GM12878 (cell line): Measurements from ENCODE around the gene RNF220. TPM values are rescaled to one million over a fixed set of nuclear protein-coding genes. Genes with fewer than 3 reads are reported as not detected.

Source experiments
- ATAC-seq: fragments of 200-7000 bp; cut with Tn5 transposase; 3 replicates; pipeline ENCODE4 v1.9.1; 2020; ENCODE audit warnings: mild to moderate bottlenecking, moderate library complexity
- BruUV-seq: library from RNA; stranded (reverse); fragments of 400-500 nt; replicated peaks from 2 replicates; lab custom pipeline; 2021; lab: Mats Ljungman, UMichigan
- CTCF ChIA-PET: fragments of 300-600 bp; sonication (Branson Sonifier 250); formaldehyde crosslinking; extraction: SDS; loops from one replicate; lab custom pipeline; 2021; ENCODE audit warnings: inconsistent platforms; lab: Yijun Ruan, JAX
- POLR2A ChIA-PET: fragments of 350-600 bp; formaldehyde crosslinking; extraction: SDS; loops from one replicate; lab custom pipeline; 2021; ENCODE audit warnings: inconsistent platforms; lab: Charles Lee
- RAD21 ChIA-PET: fragments of 300-600 bp; sonication (Branson Sonifier 250); formaldehyde crosslinking; loops from one replicate; lab custom pipeline; 2023; ENCODE audit warnings: antibody characterized with exemption; ENCODE audit not compliant: unreplicated experiment; lab: Charles Lee
- SMC1A ChIA-PET: fragments of 300-600 bp; sonication (Branson Sonifier 250); formaldehyde crosslinking; loops from one replicate; lab custom pipeline; 2023; ENCODE audit not compliant: unreplicated experiment, uncharacterized antibody; lab: Charles Lee
- DNase-seq: peaks from one replicate; pipeline ENCODE4 v3.0.0-alpha.2; 2011; ENCODE audit warnings: low read depth, low spot score
- FAIRE-seq: peaks from 3 replicates; lab custom pipeline; 2011; peaks lifted over from hg19 to GRCh38; lab: Jason Lieb, UNC
- H2AFZ ChIP-seq: 2 replicates; pipeline ENCODE4 v1.6.0; 2011; ENCODE audit warnings: low read depth, low read length, control low read depth; ENCODE audit not compliant: control insufficient read depth
- H3K27ac ChIP-seq: 2 replicates; pipeline ENCODE4 v1.5.1; 2011; ENCODE audit warnings: control low read depth; ENCODE audit not compliant: control insufficient read depth, insufficient read depth
- H3K27me3 ChIP-seq, 2 experiments: replicated peaks in 1 of 2; 2 replicates each; pipeline versions ENCODE4 v1.6.0 to v1.6.1; 2011; ENCODE audit warnings: low read length in 1 of 2; ENCODE audit not compliant: control insufficient read depth in 2 of 2, insufficient read depth in 2 of 2
- H3K36me3 ChIP-seq, 2 experiments: 2 replicates each; pipeline ENCODE4 v1.5.1; 2011; ENCODE audit warnings: low read length in 1 of 2; ENCODE audit not compliant: control insufficient read depth in 2 of 2, insufficient read depth in 2 of 2
- H3K4me1 ChIP-seq: 2 replicates; pipeline ENCODE4 v1.6.1; 2011; ENCODE audit warnings: mild to moderate bottlenecking, low read length, moderate library complexity, mixed read lengths; ENCODE audit not compliant: control insufficient read depth, insufficient read depth
- H3K4me2 ChIP-seq: 2 replicates; pipeline ENCODE4 v1.6.0; 2011; ENCODE audit warnings: control low read depth; ENCODE audit not compliant: control insufficient read depth, insufficient read depth
- H3K4me3 ChIP-seq: fragments of 200-600 bp; sonication (generic); 2 replicates; pipeline ENCODE4 v1.5.1; 2016
- H3K79me2 ChIP-seq: 2 replicates; pipeline ENCODE4 v1.6.0; 2011; ENCODE audit warnings: low read length; ENCODE audit not compliant: control insufficient read depth, insufficient read depth
- H3K9ac ChIP-seq: 2 replicates; pipeline ENCODE4 v1.8.0; 2011; ENCODE audit warnings: low read length, control low read depth, mixed read lengths; ENCODE audit not compliant: control insufficient read depth, insufficient read depth
- H3K9me3 ChIP-seq: replicated peaks from 3 replicates; pipeline ENCODE4 v1.5.1; 2011; ENCODE audit warnings: mild to moderate bottlenecking, low read length; ENCODE audit not compliant: control insufficient read depth, insufficient read depth
- H4K20me1 ChIP-seq: 2 replicates; pipeline ENCODE4 v1.6.0; 2011; ENCODE audit not compliant: control insufficient read depth, insufficient read depth
- HDAC2 ChIP-seq: fragments of 200-600 bp; sonication (generic); IDR thresholded peaks from 2 replicates; pipeline ENCODE4 v1.6.1; 2017
- HDAC6 ChIP-seq: fragments of 200-600 bp; sonication (generic); IDR thresholded peaks from one replicate; pipeline ENCODE4 v1.8.0; 2017; ENCODE audit warnings: antibody characterized with exemption; ENCODE audit not compliant: unreplicated experiment
- NBN ChIP-seq: fragments of 450-650 bp; IDR thresholded peaks from 2 replicates; pipeline ENCODE4 v1.6.1; 2016
- POLR2AphosphoS5 ChIP-seq: IDR thresholded peaks from 2 replicates; pipeline ENCODE4 v1.6.1; 2011; ENCODE audit warnings: mild to moderate bottlenecking, low read length, inconsistent platforms
- ZNF217 ChIP-seq: fragments of 450-650 bp; IDR thresholded peaks from 2 replicates; pipeline ENCODE4 v1.6.1; 2017; ENCODE audit warnings: antibody characterized with exemption, mild to moderate bottlenecking
- WGBS: methylation state at CpG from one replicate; pipeline ENCODE4 v1.1.6; 2016; ENCODE audit warnings: low lambda C conversion rate; ENCODE audit not compliant: insufficient replicate concordance, insufficient coverage; ENCODE audit errors: missing lambda C conversion rate; 5-methylcytosine and 5-hydroxymethylcytosine counted together
- in situ Hi-C: fragments of 300-500 bp; cut with MboI; formaldehyde crosslinking; loops from 9 replicates; pipeline ENCODE4 v1.14.3; 2018; ENCODE audit warnings: mixed read lengths
- intact Hi-C: fragments of 100-400 bp; cut with micrococcal nuclease; formaldehyde crosslinking; loops from one replicate; pipeline ENCODE4 v1.14.2; 2022; ENCODE audit not compliant: unreplicated experiment
- polyA plus RNA-seq, 11 experiments: library from polyadenylated mRNA; depleted of rRNA in 4 of 11; unstranded in 6 of 11; stranded (reverse) in 5 of 11; fragments of >200 nt; fragmentation: Nextera tagmentation in 4 of 11; fragmentation: Illumina TruSeq in 1 of 11; extraction: Ambion mirVana in 4 of 11; extraction: Trizol in 1 of 11; gene quantifications; 1 replicate in 1 of 11; 2 replicates in 10 of 11; pipeline versions ENCODE4 v1.2.1 to v1.2.3, GENCODE V29; 2011 to 2016; ENCODE audit warnings: inconsistent platforms in 2 of 11, missing spikeins in 2 of 11, low read depth in 1 of 11
- total RNA-seq, 4 experiments: library from RNA; depleted of rRNA in 3 of 4; stranded (reverse); fragments of >200 nt in 3 of 4; fragmentation: Illumina TruSeq in 1 of 4; extraction: Trizol in 1 of 4; gene quantifications; 2 replicates each; pipeline versions ENCODE4 v1.2.1 to v1.2.3, GENCODE V29; 2013 to 2021
- TF ChIP-seq, protein P1 (sequence below): fragments of 450-650 bp; formaldehyde crosslinking; IDR thresholded peaks from 2 replicates; pipeline ENCODE4 v1.5.0; 2022; ENCODE audit warnings: mild to moderate bottlenecking, missing genetic modification characterization
- TF ChIP-seq, protein P2 (sequence below): IDR thresholded peaks from 2 replicates; pipeline ENCODE4 v1.6.1; 2012; ENCODE audit warnings: low read length, inconsistent platforms
- TF ChIP-seq, protein P3 (sequence below): fragments of 450-650 bp; IDR thresholded peaks from 2 replicates; pipeline ENCODE4 v1.6.1; 2016; ENCODE audit warnings: mild to moderate bottlenecking

The RNF220 gene
- total and polyA plus RNA-seq, 10 of the 15 experiments (the other 5 are each of a cell fraction or from before 2014, with no cell fraction given), result 4.6 to 84.1 (median 53.7) TPM

DNA sequence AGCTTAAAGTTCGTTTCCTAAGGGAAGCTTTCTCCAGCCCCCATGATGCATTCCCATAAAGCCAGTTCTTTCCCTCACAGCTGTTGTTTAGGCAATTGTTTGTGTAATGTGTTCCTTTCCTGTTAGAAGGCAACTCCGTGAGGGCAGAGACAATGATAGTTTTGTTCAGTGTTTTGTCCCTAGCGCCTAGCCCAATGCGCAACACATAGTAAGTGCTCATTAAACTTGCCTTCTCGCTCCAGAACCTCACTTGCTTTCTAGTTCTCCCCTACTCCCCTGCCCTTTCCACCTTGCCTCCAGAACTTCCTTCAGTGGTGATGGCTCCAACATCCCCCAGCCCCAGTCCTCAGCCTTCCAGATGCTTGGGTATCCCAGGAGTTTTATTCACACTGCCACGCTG lies 153.8 kb downstream of the RNF220 start:
- CTCF ChIA-PET, result interaction anchor here (1.0 to 1.3 kb wide), 2 partner anchors 13 to 49 kb away, joined by 4 read pairs; no protein-coding TSS in a partner anchor
- DNase-seq (no peak), FAIRE-seq (no peak), ATAC-seq (no peak)
- SMC1A ChIA-PET, result interaction anchor here (1.3 kb wide), 1 partner anchor 13 kb away, joined by 3 read pairs; no protein-coding TSS in a partner anchor
- Histone ChIP-seq H3K79me2 (no peaks in the 10 kb centered on the region), H3K27ac (no peak overlapping the region), H3K4me1 (no peaks in the 10 kb centered on the region), H3K4me2 (no peak overlapping the region), H2AFZ (no peak overlapping the region), H3K27me3 (peaks cover 5% of the 10 kb centered on the region in 2 experiments; a peak in 3 of 4 replicates), H3K9me3 (no peaks in the 10 kb centered on the region), H4K20me1 (no peaks in the 10 kb centered on the region), H3K36me3 (no peaks in the 10 kb centered on the region)
- in situ Hi-C loops, result no loop called here
- intact Hi-C loops, result no loop called here
- POLR2A ChIA-PET, result no interaction called here
- BruUV-seq, result no TSS peak
- TF ChIP-seq ZNF217 (no peak), NBN (no peak)
- TF ChIP-seq, all 136 proteins: peak for 0
- H3K4me3 ChIP-seq, result no peak overlapping the region
- RAD21 ChIA-PET, result no interaction called here
- WGBS, result 34% methylated on average over 6 of the region's 6 CpGs
- H3K9ac ChIP-seq, result no peak overlapping the region

DNA sequence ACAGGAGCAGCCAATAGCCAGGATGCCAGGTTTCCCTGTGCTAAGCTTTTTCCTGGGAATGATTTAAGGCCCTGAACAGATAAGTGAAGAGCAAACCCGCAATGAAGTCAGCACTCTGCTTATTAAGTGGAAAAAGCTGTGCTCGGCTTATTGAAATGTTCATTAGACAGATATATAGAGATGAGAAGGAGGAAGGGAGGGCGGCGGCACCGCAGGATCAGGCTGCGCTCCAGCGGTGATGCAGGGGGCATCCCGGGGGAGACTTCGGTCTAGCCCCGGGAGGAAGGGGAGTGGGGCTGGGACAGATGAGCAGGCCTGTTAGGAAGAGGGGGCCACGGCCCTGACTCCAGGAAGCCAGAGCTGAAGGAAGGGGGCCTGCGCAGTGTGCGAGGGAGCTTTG lies 154.3 kb downstream of the RNF220 start:
- Histone ChIP-seq H2AFZ (no peak overlapping the region), H4K20me1 (no peaks in the 10 kb centered on the region), H3K4me1 (no peaks in the 10 kb centered on the region), H3K27ac (no peak overlapping the region), H3K9me3 (no peaks in the 10 kb centered on the region), H3K79me2 (no peaks in the 10 kb centered on the region), H3K36me3 (no peaks in the 10 kb centered on the region), H3K9ac (no peak overlapping the region), H3K27me3 (peaks cover 5% of the 10 kb centered on the region in 2 experiments; a peak in 3 of 4 replicates), H3K4me2 (no peak overlapping the region), H3K4me3 (no peak overlapping the region)
- POLR2A ChIA-PET, result no interaction called here
- SMC1A ChIA-PET, result interaction anchor here (1.3 kb wide), 1 partner anchor 12 kb away, joined by 3 read pairs; no protein-coding TSS in a partner anchor
- WGBS, result 76% methylated on average over 13 of the region's 13 CpGs
- in situ Hi-C loops, result no loop called here
- ATAC-seq, result no peak
- RAD21 ChIA-PET, result no interaction called here
- BruUV-seq, result no TSS peak
- FAIRE-seq, result no peak
- intact Hi-C loops, result no loop called here
- no peak for DNase-seq
- CTCF ChIA-PET, result interaction anchor here (1.0 to 1.3 kb wide), 3 partner anchors 13 to 49 kb away, joined by 4 read pairs; no protein-coding TSS in a partner anchor
- TF ChIP-seq, protein P1, sequence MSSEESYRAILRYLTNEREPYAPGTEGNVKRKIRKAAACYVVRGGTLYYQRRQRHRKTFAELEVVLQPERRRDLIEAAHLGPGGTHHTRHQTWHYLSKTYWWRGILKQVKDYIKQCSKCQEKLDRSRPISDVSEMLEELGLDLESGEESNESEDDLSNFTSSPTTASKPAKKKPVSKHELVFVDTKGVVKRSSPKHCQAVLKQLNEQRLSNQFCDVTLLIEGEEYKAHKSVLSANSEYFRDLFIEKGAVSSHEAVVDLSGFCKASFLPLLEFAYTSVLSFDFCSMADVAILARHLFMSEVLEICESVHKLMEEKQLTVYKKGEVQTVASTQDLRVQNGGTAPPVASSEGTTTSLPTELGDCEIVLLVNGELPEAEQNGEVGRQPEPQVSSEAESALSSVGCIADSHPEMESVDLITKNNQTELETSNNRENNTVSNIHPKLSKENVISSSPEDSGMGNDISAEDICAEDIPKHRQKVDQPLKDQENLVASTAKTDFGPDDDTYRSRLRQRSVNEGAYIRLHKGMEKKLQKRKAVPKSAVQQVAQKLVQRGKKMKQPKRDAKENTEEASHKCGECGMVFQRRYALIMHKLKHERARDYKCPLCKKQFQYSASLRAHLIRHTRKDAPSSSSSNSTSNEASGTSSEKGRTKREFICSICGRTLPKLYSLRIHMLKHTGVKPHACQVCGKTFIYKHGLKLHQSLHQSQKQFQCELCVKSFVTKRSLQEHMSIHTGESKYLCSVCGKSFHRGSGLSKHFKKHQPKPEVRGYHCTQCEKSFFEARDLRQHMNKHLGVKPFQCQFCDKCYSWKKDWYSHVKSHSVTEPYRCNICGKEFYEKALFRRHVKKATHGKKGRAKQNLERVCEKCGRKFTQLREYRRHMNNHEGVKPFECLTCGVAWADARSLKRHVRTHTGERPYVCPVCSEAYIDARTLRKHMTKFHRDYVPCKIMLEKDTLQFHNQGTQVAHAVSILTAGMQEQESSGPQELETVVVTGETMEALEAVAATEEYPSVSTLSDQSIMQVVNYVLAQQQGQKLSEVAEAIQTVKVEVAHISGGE (CRISPR knock-in tag), result no peak
- TF ChIP-seq POLR2AphosphoS5 (no peak), HDAC2 (no peak), HDAC6 (no peak)
- TF ChIP-seq, protein P2, sequence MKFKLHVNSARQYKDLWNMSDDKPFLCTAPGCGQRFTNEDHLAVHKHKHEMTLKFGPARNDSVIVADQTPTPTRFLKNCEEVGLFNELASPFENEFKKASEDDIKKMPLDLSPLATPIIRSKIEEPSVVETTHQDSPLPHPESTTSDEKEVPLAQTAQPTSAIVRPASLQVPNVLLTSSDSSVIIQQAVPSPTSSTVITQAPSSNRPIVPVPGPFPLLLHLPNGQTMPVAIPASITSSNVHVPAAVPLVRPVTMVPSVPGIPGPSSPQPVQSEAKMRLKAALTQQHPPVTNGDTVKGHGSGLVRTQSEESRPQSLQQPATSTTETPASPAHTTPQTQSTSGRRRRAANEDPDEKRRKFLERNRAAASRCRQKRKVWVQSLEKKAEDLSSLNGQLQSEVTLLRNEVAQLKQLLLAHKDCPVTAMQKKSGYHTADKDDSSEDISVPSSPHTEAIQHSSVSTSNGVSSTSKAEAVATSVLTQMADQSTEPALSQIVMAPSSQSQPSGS, result no peak
- TF ChIP-seq, protein P3, sequence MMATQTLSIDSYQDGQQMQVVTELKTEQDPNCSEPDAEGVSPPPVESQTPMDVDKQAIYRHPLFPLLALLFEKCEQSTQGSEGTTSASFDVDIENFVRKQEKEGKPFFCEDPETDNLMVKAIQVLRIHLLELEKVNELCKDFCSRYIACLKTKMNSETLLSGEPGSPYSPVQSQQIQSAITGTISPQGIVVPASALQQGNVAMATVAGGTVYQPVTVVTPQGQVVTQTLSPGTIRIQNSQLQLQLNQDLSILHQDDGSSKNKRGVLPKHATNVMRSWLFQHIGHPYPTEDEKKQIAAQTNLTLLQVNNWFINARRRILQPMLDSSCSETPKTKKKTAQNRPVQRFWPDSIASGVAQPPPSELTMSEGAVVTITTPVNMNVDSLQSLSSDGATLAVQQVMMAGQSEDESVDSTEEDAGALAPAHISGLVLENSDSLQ, result no peak
